ENCODE results near the gene DIDO1.

DIDO1 gene

DNA sequence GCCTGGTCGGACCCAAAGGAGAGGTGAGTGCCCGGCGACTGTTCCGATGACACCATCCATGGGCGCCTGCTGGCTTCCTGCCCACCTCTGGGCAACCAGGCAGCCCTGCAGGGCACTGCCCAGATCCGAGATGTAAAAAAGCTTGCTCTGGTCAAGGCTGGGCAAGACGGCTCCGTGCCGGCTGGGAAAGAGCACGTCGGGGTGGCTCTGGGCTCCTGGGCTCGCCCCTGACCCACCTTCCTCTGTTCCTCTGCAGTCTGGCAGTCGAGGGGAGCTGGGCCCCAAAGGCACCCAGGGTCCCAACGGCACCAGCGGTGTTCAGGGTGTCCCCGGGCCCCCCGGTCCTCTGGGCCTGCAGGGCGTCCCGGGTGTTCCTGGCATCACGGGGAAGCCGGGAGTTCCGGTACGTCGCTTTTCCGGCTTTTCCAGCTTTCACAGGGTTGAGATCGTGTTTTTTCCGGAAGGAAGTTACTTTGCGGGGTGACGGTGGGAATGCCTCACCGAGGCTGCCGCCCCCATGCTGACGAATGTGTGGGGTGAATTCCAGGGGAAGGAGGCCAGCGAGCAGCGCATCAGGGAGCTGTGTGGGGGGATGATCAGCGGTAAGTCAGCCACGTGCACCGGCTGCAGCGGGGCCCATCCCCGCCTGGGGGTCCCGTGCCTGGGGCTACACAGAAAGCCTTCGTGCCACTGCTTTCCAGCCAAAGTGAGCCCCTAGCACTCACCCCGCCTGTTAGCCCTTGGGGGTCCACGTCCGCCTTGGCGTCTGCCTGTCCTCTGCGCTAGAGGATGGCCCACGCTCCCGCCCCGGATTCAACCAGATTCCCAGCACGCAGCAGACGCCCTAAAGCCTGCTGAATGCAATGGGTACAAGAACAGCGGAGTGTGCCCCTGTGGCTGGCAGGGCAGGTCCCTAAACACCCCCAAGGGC is 90.1 kb downstream of the DIDO1 start:
- H3K27ac ChIP-seq = peak overlapping the region; percentile 52; the same call in 1 of the 2 replicates
- TF ChIP-seq CTCF (conservative IDR thresholded peaks at IDR 0.05) = no peak

DNA sequence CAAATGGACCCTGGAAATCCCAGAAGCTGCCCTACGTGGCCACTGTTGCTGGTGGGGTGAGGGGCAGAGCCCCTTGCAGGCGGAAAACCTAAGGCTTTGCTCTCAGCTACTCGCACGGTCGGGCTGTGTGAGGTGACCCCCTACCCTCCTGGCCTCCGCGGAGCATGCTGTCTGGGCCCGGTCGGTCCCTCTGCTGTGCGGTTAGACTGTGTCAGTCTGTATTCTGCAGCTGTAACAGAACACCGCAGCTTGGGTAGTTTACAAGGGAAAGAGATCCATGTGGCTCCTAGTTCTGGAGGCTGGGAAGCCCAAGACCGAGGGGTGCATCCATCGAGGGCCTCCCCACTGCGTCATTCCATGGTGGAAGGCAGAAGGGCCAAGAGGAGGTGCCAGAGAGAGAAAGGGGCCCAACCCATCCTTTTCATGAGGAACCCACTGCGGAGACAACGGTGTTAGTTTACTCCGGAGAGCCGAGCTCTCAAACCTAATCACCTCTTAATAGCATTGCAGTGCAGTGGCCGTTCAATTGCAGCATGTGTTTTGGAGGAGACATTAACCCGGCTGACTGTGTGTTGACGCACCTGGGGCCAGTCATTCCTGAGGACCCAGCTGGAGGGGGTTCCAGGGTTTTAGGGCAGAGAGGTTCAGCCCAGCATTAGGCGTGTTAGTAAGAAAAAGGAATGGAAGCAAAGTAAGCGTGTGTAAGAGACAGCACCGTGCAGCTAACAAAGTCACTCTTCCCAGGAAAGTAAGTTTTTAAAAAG is 91.2 kb downstream of the DIDO1 start:
- TF ChIP-seq CTCF (conservative IDR thresholded peaks at IDR 0.05) = no peak
- H3K27ac ChIP-seq = 0 out of 2 replicates have a peak overlapping the region, but pooled peaks have one; percentile 52

DNA sequence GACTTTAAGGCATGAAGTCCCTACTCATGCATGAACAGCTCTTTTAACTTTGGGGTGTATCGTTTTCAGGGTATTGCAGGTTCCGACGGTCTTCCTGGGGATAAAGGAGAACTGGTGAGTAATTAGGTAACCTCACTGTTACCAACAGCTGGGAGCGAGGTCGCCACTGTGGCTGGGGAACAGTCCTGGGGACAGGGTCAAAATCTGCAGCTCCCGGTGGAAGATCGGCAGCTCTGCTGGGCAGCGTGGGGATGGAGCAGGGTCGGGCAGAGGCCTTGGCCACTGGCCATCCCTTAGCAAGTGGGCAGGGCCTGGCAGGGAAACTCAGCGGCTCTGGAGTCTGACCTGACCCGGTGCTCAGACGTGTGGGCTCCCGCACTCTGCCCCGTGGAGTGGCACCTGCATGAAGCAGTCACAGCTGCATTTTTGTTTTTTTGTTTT is 93.3 kb downstream of the DIDO1 start:
- TF ChIP-seq CTCF (conservative IDR thresholded peaks at IDR 0.05) = no peak
- peak overlapping the region; percentile 69 for H3K27ac ChIP-seq

DNA sequence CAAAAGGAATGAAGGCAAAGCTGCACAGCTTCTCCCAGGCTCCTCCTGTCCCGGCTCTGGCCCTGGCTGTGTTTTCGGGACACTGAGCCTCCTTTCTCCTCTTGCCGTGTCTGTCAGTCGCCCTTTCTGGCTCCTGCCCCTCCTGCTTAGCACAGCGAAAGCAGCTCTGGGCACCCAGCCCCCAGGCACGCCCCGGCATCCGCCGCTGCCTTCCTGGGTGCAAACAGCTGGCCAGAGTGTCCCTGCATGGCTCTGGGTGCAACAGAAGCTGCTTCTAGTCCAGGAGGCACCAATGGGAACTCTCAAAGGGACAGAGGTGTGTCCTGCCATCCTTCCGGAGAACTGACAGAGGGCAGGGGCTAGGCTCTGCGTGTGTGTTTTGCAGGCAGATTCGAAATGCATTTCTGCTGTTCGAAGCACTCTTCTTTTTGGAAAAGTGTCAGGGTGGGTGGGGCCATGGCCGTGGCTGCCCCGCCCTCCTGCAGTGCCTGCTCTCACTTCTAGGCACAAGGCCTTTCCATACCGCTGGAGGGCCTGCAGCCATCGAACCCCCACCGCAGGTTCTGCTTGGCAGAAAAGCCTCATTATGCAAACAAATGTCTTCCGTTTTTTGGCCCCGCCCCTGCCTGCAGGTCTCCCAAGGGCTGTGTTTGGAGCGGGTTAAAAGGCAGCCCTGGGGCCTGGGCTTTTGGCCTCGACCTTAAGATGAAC is 93.9 kb downstream of the DIDO1 start:
- H3K27ac ChIP-seq = peak overlapping the region; percentile 69

GRCh38 chr20:62831854-62832211 is 94.5 kb downstream of the DIDO1 start:
- peak overlapping the region; percentile 69 for H3K27ac ChIP-seq
- no peak for TF ChIP-seq CTCF (conservative IDR thresholded peaks at IDR 0.05)

More for the DNA sequence above, 93.9 kb downstream of the DIDO1 start:
- TF ChIP-seq CTCF (conservative IDR thresholded peaks at IDR 0.05) = no peak

DNA sequence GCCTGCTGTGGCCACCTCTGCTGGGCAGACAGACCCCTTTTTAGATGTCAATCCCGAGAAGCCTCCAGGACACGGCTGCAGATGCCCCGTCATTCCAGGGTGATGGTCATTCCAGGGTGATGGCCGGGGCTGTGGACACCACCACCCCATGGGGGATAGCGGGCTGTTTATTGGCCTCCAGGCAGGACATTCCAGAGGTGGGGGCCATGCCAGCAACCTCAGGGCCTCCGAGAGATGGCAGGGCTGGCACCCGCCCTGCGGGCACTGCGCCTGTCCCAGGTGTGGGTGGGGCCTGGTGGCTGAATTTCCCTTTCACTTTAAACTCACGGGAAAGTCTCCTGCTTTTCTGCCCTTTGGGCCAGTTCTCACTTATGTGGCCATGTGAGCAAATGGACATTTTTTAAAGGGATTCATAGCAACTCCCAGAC is 94.9 kb downstream of the DIDO1 start:
- TF ChIP-seq CTCF (conservative IDR thresholded peaks at IDR 0.05) = no peak
- peak overlapping the region; percentile 69 for H3K27ac ChIP-seq
